GM18951 (cell line): ENCODE data around the gene PEX16.
A peak's percentile ranks its signal among the peaks of the same experiment; 100 is the strongest.

ENCODE experiments used
- POLR2A ChIP-seq: IDR thresholded peaks from 4 replicates; pipeline ENCODE4 v1.6.1; 2011; ENCODE audit warnings: mild to moderate bottlenecking; ENCODE audit not compliant: insufficient read length, insufficient read depth; ENCODE audit errors: extremely low read depth
- in situ Hi-C: fragments of 300-500 bp; cut with MboI; formaldehyde crosslinking; loops from one replicate; pipeline ENCODE4 v1.12.0; 2022; ENCODE audit warnings: low sequenced_read_pairs, mixed read lengths, inconsistent platforms; ENCODE audit not compliant: unreplicated experiment

Gene PEX16

DNA sequence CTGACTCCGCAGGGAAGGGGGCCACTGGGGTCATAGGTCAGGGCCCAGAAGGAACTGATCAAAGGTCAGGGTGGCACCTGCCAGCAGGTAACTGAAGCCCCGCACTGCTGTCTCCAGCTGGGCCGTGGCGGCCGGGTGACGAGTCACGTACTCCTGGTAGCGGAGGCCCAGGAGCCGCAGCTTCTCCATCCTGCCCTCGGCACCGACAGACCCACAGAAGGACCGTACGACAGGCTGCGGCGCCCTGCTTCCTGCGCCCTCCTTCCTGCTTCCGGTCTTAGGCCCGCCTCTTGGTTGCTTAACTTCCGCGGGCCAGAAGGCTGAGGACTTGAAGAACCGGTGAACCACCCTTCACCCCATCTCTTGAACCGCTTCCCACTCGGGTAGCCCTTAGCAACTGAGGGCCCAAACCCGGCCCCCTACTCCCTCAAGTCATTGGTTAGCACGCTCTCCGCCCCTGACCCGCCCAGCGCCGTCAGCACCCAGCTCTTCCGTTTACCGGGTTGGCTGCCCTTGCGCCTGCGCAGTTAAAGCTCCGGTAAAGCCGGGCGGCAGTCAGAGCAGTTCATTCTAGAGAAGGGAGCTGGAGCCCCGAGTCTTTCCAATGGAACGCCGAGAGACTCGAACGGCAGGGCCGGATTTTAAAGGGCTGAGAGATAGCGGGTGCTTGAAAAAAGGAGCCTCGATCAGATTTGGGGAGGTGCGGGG is at the start of gene PEX16:
PEX16 (minus strand) TSS at position 255 of the 708 bp plus-strand sequence; CDS start at position 189, 66 bp downstream.
- TF ChIP-seq POLR2A: peak; percentile 89
- in situ Hi-C loops: no loop called here

GRCh38 chr11:45964911-45965389 is 47.3 kb upstream of the PEX16 start:
- in situ Hi-C loops: no loop called here
- no peak for TF ChIP-seq POLR2A

DNA sequence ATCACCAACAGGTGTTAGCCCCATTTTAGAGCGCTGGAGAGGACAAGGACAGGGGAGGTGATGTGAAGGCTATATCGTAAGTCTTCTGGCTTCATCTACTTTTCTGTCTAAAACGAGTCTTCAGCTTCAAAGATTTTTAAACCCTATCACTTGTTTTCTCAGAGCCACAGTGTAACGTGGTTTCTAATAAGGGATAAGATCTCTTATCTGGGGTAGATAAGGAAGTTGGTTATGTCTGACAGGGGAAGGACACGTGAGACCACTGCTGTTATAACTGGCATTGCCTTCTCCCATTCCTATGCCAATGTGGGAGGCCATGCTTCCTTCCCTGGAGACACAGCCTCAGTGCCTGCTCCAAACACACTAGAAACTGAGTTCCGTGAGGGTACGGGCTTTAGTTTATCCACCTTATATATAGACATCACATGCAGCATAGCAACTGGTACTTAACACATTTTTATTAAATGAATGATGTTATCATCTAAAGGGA is 44.1 kb upstream of the PEX16 start:
- TF ChIP-seq POLR2A: no peak
- in situ Hi-C loops: no loop called here

GRCh38 chr11:45960387-45961095 is 42.9 kb upstream of the PEX16 start:
- in situ Hi-C loops: no loop called here
- TF ChIP-seq POLR2A: no peak

GRCh38 chr11:45959851-45960250 is 42.2 kb upstream of the PEX16 start:
- no peak for TF ChIP-seq POLR2A
- in situ Hi-C loops: no loop called here

DNA sequence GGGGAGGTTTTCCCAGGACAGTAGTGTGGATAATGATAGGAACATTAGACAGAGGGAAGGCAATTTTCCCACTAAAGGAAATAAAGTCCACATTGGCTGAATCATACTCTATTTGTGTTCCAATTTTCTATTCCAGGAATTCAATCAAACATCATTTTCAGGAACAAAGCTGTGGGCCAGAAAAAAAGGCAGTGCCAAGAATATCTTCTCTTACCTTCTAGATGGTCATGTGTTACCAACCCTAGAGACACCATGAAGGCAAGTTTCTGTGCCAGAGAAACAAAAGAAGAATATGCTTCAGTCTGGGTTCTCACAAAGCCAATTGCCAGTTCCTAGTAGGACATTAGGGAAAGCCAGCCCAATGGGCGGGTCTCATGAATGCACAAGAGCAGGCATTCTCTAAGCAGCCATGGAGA is 32.3 kb upstream of the PEX16 start:
- no peak for TF ChIP-seq POLR2A
- in situ Hi-C loops: no loop called here

- in situ Hi-C loops: no loop called here
- TF ChIP-seq POLR2A: no peak
Measured at GRCh38 chr11:45948356-45948755, 30.7 kb upstream of the PEX16 start.

GRCh38 chr11:45947885-45948284 is 30.2 kb upstream of the PEX16 start:
- in situ Hi-C loops: no loop called here
- TF ChIP-seq POLR2A: no peak

DNA sequence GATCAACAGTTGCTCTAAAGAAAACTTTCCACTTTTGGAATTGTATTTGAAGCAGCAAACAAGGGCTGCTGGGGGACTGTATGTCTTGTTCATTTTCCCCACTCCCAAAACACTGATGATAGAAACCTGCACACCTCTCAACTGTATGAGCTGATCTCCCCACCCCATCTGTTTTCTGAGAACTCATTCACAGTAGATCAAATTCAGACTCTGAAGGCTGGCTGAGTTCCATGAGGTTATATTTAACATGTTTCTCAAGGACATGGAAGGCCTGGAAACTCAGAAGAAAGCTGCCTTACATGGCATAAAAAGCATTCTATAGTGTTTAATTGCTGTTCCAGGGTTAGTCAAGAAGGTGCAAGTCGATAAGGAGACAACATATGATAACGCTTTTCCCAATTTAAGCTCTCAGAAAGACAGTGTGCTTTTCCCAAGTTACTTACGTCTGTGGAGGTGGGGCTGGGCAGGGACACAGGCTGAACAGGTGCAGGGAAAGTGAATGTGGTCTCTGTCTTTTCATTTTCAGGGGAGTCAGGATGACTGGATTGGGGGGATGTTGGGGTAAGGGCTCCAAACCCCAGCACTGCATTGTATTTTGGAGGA is 27.8 kb upstream of the PEX16 start:
- in situ Hi-C loops: no loop called here

DNA sequence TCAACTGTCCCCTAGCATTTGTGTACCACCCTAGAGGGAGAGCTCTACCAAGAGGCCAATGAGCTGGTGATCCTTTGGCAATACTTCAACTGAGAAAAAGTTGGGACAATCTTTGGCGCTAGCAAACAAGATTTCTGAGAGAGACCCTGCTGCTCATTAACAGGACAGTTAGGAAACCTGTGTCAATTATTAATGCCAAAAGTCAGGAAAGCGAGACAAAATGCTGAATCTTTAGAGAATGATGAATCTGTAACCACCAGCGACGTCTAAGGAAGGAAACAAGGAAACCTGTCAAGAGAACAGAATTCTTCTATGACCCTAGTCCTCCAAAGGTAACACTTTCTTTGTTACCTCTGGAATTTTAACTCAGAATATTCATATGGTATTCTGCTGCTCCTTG is 24.7 kb upstream of the PEX16 start:
- in situ Hi-C loops: no loop called here
- no peak for TF ChIP-seq POLR2A

More for the DNA sequence above, 27.8 kb upstream of the PEX16 start:
- no peak for TF ChIP-seq POLR2A

DNA sequence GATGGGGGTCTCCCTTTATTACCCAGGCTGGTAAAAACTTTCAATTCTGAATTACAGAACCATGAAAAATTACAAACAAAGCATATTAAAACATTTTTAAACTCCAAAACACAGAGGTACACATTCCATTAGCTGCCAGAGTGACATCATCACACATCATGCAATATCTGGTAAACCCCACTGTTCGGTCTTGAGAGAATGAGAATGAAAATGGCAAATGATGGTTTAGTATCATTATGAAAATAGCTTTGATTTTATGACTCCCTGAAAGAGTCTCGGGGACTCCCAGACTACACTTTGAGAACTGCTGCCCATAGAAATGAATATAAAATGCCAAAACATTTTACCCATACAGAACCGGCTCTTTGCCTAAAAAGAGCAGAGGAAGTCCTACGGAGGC is 23.6 kb upstream of the PEX16 start:
- in situ Hi-C loops: no loop called here
- TF ChIP-seq POLR2A: no peak

DNA sequence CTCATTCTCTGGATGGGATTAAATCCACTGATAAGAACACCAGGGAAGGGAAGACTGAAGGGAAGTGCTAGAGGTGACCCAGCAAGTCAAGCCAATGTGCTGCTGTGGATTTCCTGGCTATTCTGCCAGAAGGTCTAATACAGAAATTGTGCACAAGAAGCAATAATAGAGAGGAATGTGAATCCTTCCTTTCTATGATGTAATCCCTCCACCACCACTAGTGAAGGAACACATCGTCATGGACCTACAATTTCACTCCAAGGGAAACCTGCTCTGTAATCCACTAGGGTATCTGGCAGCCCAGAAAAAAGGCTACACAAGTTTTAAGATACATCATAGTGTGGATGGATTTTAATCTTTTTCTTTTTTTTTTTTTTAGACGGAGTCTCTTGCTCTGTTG is 22.2 kb upstream of the PEX16 start:
- TF ChIP-seq POLR2A: no peak
- in situ Hi-C loops: no loop called here

DNA sequence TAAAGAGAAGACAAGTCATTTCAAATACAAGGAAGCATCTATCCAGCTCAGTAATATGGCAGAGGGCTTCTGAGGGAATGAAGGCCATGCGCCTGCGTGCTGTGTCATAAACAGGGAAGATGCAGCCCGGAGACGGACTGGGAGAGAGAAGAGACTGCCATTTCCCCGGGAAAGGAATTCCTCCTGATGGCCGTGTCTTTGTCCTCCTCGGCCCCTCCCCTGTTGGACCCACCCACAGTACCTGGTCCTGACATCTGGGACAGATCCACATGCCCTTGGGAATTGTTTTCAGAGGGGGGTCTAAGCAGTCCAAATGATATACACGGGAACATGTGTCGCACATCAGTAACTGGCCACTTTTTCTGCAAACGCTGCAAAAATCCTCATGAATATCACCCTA is 20.2 kb upstream of the PEX16 start:
- in situ Hi-C loops: no loop called here
- no peak for TF ChIP-seq POLR2A
